GM12878 (cell line): ENCODE results near the gene SIL1. TPM values are rescaled to one million over a fixed set of nuclear protein-coding genes. Genes with fewer than 3 reads are reported as not detected.

Experiments used
- ATF2 ChIP-seq: IDR thresholded peaks from 2 replicates; pipeline ENCODE4 v1.6.1; 2012; ENCODE audit warnings: low read length, inconsistent platforms
- CHD4 ChIP-seq: fragments of 200-600 bp; sonication (generic); IDR thresholded peaks from 2 replicates; pipeline ENCODE4 v1.6.1; 2016; ENCODE audit warnings: mild to moderate bottlenecking
- CUX1 ChIP-seq: IDR thresholded peaks from 2 replicates; pipeline ENCODE4 v1.6.1; 2012; ENCODE audit warnings: improper control_type of control experiment, low read depth, low read length; ENCODE audit not compliant: insufficient replicate concordance
- ESRRA ChIP-seq: IDR thresholded peaks from 2 replicates; pipeline ENCODE4 v1.6.1; 2012; ENCODE audit warnings: mild to moderate bottlenecking, low read length, improper control_type of control experiment
- JUND ChIP-seq: IDR thresholded peaks from 2 replicates; pipeline ENCODE4 v1.6.1; 2012; ENCODE audit warnings: low read depth, mild to moderate bottlenecking, low read length, improper control_type of control experiment, moderate library complexity
- SUPT20H ChIP-seq: IDR thresholded peaks from 2 replicates; pipeline ENCODE4 v1.6.1; 2011; ENCODE audit warnings: low read depth, mild to moderate bottlenecking, low read length, moderate library complexity, borderline replicate concordance; ENCODE audit not compliant: control insufficient read depth
- TCF7 ChIP-seq: IDR thresholded peaks from 2 replicates; pipeline ENCODE4 v1.6.1; 2014; ENCODE audit warnings: antibody characterized with exemption, borderline replicate concordance
- USF2 ChIP-seq: IDR thresholded peaks from 2 replicates; pipeline ENCODE4 v1.6.1; 2011; ENCODE audit warnings: low read depth, low read length, improper control_type of control experiment, borderline replicate concordance
- polyA plus RNA-seq, 11 experiments: library from polyadenylated mRNA; depleted of rRNA in 4 of 11; unstranded in 6 of 11; stranded (reverse) in 5 of 11; fragments of >200 nt; fragmentation: Nextera tagmentation in 4 of 11; fragmentation: Illumina TruSeq in 1 of 11; extraction: Ambion mirVana in 4 of 11; extraction: Trizol in 1 of 11; gene quantifications; 1 replicate in 1 of 11; 2 replicates in 10 of 11; pipeline versions ENCODE4 v1.2.1 to v1.2.3, GENCODE V29; 2011 to 2016; ENCODE audit warnings: inconsistent platforms in 2 of 11, missing spikeins in 2 of 11, low read depth in 1 of 11
- total RNA-seq, 4 experiments: library from RNA; depleted of rRNA in 3 of 4; stranded (reverse); fragments of >200 nt in 3 of 4; fragmentation: Illumina TruSeq in 1 of 4; extraction: Trizol in 1 of 4; gene quantifications; 2 replicates each; pipeline versions ENCODE4 v1.2.1 to v1.2.3, GENCODE V29; 2013 to 2021
- TF ChIP-seq, protein P1 (sequence below): fragments of 450-650 bp; formaldehyde crosslinking; IDR thresholded peaks from 2 replicates; pipeline ENCODE4 v1.5.0; 2022; ENCODE audit warnings: mild to moderate bottlenecking, missing genetic modification characterization

SIL1 gene
- total and polyA plus RNA-seq, 10 of the 15 experiments (the other 5 are each of a cell fraction or from before 2014, with no cell fraction given) = 4.1 to 49.8 (median 29.4) TPM

- no peak for TF ChIP-seq CHD4
- TF ChIP-seq SUPT20H = no peak
- no peak for TF ChIP-seq JUND
- TF ChIP-seq USF2 = no peak
- TF ChIP-seq ESRRA = no peak
- TF ChIP-seq TCF7 = no peak
- TF ChIP-seq, protein P1, sequence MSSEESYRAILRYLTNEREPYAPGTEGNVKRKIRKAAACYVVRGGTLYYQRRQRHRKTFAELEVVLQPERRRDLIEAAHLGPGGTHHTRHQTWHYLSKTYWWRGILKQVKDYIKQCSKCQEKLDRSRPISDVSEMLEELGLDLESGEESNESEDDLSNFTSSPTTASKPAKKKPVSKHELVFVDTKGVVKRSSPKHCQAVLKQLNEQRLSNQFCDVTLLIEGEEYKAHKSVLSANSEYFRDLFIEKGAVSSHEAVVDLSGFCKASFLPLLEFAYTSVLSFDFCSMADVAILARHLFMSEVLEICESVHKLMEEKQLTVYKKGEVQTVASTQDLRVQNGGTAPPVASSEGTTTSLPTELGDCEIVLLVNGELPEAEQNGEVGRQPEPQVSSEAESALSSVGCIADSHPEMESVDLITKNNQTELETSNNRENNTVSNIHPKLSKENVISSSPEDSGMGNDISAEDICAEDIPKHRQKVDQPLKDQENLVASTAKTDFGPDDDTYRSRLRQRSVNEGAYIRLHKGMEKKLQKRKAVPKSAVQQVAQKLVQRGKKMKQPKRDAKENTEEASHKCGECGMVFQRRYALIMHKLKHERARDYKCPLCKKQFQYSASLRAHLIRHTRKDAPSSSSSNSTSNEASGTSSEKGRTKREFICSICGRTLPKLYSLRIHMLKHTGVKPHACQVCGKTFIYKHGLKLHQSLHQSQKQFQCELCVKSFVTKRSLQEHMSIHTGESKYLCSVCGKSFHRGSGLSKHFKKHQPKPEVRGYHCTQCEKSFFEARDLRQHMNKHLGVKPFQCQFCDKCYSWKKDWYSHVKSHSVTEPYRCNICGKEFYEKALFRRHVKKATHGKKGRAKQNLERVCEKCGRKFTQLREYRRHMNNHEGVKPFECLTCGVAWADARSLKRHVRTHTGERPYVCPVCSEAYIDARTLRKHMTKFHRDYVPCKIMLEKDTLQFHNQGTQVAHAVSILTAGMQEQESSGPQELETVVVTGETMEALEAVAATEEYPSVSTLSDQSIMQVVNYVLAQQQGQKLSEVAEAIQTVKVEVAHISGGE (CRISPR knock-in tag) = no peak
- no peak for TF ChIP-seq CUX1
- no peak for TF ChIP-seq ATF2
Observed at GRCh38 chr5:139100825-139101224, 97.3 kb downstream of the SIL1 start (continued).
